LNCaP clone FGC (cell line): ENCODE results near the gene DUSP7.

Experiments
- DNase-seq: peaks from one replicate; pipeline ENCODE4 v3.0.0-alpha.2; 2011; ENCODE audit warnings: low read depth
- H3K4me3 ChIP-seq: 2 replicates; pipeline ENCODE4 v1.5.1; 2011; ENCODE audit warnings: mild to moderate bottlenecking, low read depth, low read length, control low read depth
- CTCF ChIP-seq: IDR thresholded peaks from 2 replicates; pipeline ENCODE4 v1.5.1; 2012; ENCODE audit warnings: mild to moderate bottlenecking; ENCODE audit not compliant: control insufficient read depth, insufficient read depth; ENCODE audit errors: extremely low read depth

Gene DUSP7

DNA sequence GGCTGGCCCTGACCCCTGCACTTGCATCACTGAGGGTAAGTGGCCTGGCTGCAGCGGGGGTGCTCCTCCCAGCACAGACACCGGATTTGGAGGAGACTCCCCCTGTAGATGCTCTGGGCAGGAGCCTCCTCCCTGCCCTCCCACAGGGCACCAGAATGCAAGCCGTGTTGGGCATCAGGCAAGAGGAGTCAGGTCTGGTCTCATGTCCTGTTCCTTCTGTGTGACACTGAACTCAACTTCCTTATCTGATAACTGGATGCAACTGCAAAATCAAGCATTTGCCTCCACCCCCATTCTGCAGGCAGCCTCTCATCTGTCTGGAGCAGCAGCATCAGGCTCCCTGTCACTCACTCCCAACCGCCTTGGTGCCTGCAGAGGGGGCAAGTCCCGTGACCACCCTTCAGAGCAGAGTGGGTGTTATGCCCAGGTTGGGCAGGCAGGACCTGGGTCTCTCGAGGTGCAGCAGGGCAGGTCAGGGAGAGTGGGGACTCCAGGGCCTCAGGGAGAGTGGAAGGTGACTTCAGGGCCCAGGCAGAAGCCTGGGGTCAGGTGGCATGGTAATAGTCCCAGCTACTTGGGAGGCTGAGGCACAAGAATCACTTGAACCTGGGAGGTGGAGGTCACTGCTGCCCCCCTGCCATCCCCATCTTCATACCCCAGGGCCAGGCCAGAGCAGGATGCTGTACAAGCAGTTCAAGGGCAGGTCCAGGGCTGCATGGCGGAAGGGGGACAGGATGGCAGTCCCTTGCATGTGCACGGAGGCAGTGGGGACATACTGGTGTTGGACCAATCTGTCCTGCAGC is 50.2 kb downstream of the DUSP7 start:
- no peak for DNase-seq
- no peak overlapping the region for H3K4me3 ChIP-seq
- no peak for TF ChIP-seq CTCF

DNA sequence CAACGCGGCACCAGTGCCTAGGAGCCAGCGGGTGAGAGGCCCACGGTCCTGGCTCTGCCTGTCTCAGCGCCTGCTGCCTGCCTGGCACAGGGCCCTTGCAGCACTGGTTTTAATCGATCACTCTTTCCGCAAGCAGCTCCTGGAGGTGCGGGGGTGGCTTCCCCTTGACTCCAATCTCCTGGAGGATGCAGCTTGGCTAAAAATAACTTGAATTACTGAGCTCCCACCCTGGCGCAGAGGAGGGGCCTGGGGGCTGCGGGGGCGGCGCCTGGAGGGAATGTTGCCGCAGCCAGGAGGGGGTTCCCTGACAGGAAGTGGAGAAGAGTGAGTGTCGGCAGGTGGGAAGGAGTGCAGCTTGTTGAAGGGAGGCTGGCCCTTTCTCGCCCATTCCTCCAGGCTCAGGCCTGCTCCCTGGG is 50.8 kb downstream of the DUSP7 start:
- no peak for DNase-seq
- H3K4me3 ChIP-seq = no peak overlapping the region
- TF ChIP-seq CTCF = no peak

DNA sequence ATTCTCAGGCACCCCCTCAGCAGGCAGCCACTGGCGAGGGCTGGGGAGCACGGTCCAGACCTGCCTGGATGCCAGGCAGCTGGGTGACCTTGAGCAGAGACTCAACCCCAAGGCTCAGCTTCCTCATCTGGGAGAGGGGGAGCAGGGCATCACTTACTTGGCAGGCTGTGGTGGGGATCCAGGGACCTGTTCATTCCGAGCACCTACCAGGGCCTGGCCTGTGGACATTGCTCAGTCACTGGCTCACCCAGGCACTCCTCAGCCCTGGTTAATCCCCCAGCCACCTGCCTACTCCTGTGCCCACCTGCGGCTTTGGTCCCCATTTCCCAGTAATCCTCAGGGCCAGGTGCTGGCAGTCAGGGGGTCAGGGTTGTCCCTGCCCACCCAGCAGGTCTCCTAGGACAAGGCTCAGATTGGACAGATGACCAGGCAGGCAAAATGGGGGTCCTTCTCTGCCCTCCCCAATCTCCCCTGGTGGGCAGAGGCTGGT is 51.4 kb downstream of the DUSP7 start:
- no peak for DNase-seq

GRCh38 chr3:52004163-52004787 is 52.1 kb downstream of the DUSP7 start:
- DNase-seq = no peak
- TF ChIP-seq CTCF = 0 out of 2 replicates have a peak, but pooled peaks have one; percentile 7
- H3K4me3 ChIP-seq = no peak overlapping the region

More for the DNA sequence above, 51.4 kb downstream of the DUSP7 start:
- H3K4me3 ChIP-seq = no peak overlapping the region
- no peak for TF ChIP-seq CTCF

DNA sequence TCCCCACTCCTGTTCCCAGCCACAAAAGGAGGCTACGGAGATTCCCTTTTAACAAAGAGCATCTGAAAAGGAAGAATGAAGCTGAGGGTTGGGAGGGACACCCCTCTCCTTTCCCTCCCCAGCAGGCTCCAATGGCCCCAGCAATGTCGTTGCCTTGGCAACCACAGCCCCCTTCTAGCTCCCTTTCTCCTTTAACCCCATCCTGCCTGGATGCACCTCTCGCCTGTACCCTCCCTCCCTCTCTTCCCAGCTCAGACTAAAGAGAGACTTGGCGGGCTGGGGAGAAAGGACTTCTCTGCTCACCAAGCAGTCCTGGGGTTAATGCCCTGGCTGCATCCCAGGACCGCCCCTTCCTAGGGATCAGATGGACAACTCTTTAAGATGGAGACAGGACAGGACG is 53.6 kb downstream of the DUSP7 start:
- no peak overlapping the region for H3K4me3 ChIP-seq
- no peak for DNase-seq
- TF ChIP-seq CTCF = no peak

GRCh38 chr3:52001443-52001974 is 54.9 kb downstream of the DUSP7 start:
- no peak overlapping the region for H3K4me3 ChIP-seq
- TF ChIP-seq CTCF = peak; percentile 97
- DNase-seq = no peak
